GM12878 (cell line): Measurements from ENCODE around the gene RAB3C. TPM values are rescaled to one million over a fixed set of nuclear protein-coding genes. Genes with fewer than 3 reads are reported as not detected.

Source experiments
- ATAC-seq: fragments of 200-7000 bp; cut with Tn5 transposase; 3 replicates; pipeline ENCODE4 v1.9.1; 2020; ENCODE audit warnings: mild to moderate bottlenecking, moderate library complexity
- BruUV-seq: library from RNA; stranded (reverse); fragments of 400-500 nt; replicated peaks from 2 replicates; lab custom pipeline; 2021; lab: Mats Ljungman, UMichigan
- CTCF ChIA-PET: fragments of 300-600 bp; sonication (Branson Sonifier 250); formaldehyde crosslinking; extraction: SDS; loops from one replicate; lab custom pipeline; 2021; ENCODE audit warnings: inconsistent platforms; lab: Yijun Ruan, JAX
- POLR2A ChIA-PET: fragments of 350-600 bp; formaldehyde crosslinking; extraction: SDS; loops from one replicate; lab custom pipeline; 2021; ENCODE audit warnings: inconsistent platforms; lab: Charles Lee
- RAD21 ChIA-PET: fragments of 300-600 bp; sonication (Branson Sonifier 250); formaldehyde crosslinking; loops from one replicate; lab custom pipeline; 2023; ENCODE audit warnings: antibody characterized with exemption; ENCODE audit not compliant: unreplicated experiment; lab: Charles Lee
- SMC1A ChIA-PET: fragments of 300-600 bp; sonication (Branson Sonifier 250); formaldehyde crosslinking; loops from one replicate; lab custom pipeline; 2023; ENCODE audit not compliant: unreplicated experiment, uncharacterized antibody; lab: Charles Lee
- DNase-seq: peaks from one replicate; pipeline ENCODE4 v3.0.0-alpha.2; 2011; ENCODE audit warnings: low read depth, low spot score
- FAIRE-seq: peaks from 3 replicates; lab custom pipeline; 2011; peaks lifted over from hg19 to GRCh38; lab: Jason Lieb, UNC
- H2AFZ ChIP-seq: 2 replicates; pipeline ENCODE4 v1.6.0; 2011; ENCODE audit warnings: low read depth, low read length, control low read depth; ENCODE audit not compliant: control insufficient read depth
- H3K27ac ChIP-seq: 2 replicates; pipeline ENCODE4 v1.5.1; 2011; ENCODE audit warnings: control low read depth; ENCODE audit not compliant: control insufficient read depth, insufficient read depth
- H3K27me3 ChIP-seq, 2 experiments: replicated peaks in 1 of 2; 2 replicates each; pipeline versions ENCODE4 v1.6.0 to v1.6.1; 2011; ENCODE audit warnings: low read length in 1 of 2; ENCODE audit not compliant: control insufficient read depth in 2 of 2, insufficient read depth in 2 of 2
- H3K36me3 ChIP-seq, 2 experiments: 2 replicates each; pipeline ENCODE4 v1.5.1; 2011; ENCODE audit warnings: low read length in 1 of 2; ENCODE audit not compliant: control insufficient read depth in 2 of 2, insufficient read depth in 2 of 2
- H3K4me1 ChIP-seq: 2 replicates; pipeline ENCODE4 v1.6.1; 2011; ENCODE audit warnings: mild to moderate bottlenecking, low read length, moderate library complexity, mixed read lengths; ENCODE audit not compliant: control insufficient read depth, insufficient read depth
- H3K4me2 ChIP-seq: 2 replicates; pipeline ENCODE4 v1.6.0; 2011; ENCODE audit warnings: control low read depth; ENCODE audit not compliant: control insufficient read depth, insufficient read depth
- H3K4me3 ChIP-seq: fragments of 200-600 bp; sonication (generic); 2 replicates; pipeline ENCODE4 v1.5.1; 2016
- H3K79me2 ChIP-seq: 2 replicates; pipeline ENCODE4 v1.6.0; 2011; ENCODE audit warnings: low read length; ENCODE audit not compliant: control insufficient read depth, insufficient read depth
- H3K9ac ChIP-seq: 2 replicates; pipeline ENCODE4 v1.8.0; 2011; ENCODE audit warnings: low read length, control low read depth, mixed read lengths; ENCODE audit not compliant: control insufficient read depth, insufficient read depth
- H3K9me3 ChIP-seq: replicated peaks from 3 replicates; pipeline ENCODE4 v1.5.1; 2011; ENCODE audit warnings: mild to moderate bottlenecking, low read length; ENCODE audit not compliant: control insufficient read depth, insufficient read depth
- H4K20me1 ChIP-seq: 2 replicates; pipeline ENCODE4 v1.6.0; 2011; ENCODE audit not compliant: control insufficient read depth, insufficient read depth
- ATF7 ChIP-seq: fragments of 450-650 bp; IDR thresholded peaks from 2 replicates; pipeline ENCODE4 v1.6.1; 2016; ENCODE audit warnings: low read depth, mild to moderate bottlenecking
- CBFB ChIP-seq: IDR thresholded peaks from 2 replicates; pipeline ENCODE4 v1.6.1; 2016; ENCODE audit warnings: antibody characterized with exemption, low read depth
- CREM ChIP-seq: IDR thresholded peaks from 2 replicates; pipeline ENCODE4 v1.6.1; 2014; ENCODE audit warnings: antibody characterized with exemption, low read depth
- GABPA ChIP-seq: IDR thresholded peaks from 2 replicates; pipeline ENCODE4 v1.6.1; 2014; ENCODE audit warnings: antibody characterized with exemption, low read depth, mild to moderate bottlenecking, inconsistent platforms
- KAT2A ChIP-seq: conservative IDR thresholded peaks from 2 replicates; pipeline ENCODE4 v1.6.1; 2011; ENCODE audit warnings: low read depth, low read length; ENCODE audit not compliant: control insufficient read depth
- KDM1A ChIP-seq: fragments of 200-600 bp; sonication (generic); IDR thresholded peaks from 2 replicates; pipeline ENCODE4 v1.6.1; 2016; ENCODE audit warnings: borderline replicate concordance
- MEF2A ChIP-seq: IDR thresholded peaks from 2 replicates; pipeline ENCODE4 v1.6.1; 2011; ENCODE audit warnings: low read depth, mild to moderate bottlenecking, low read length, moderate library complexity; ENCODE audit not compliant: insufficient read depth
- NR2C2 ChIP-seq: IDR thresholded peaks from 2 replicates; pipeline ENCODE4 v1.6.1; 2011; ENCODE audit warnings: borderline replicate concordance, low read depth; ENCODE audit not compliant: control insufficient read depth, insufficient read length
- PML ChIP-seq: IDR thresholded peaks from 2 replicates; pipeline ENCODE4 v1.6.1; 2012; ENCODE audit warnings: low read length, inconsistent platforms
- RFX5 ChIP-seq: IDR thresholded peaks from 2 replicates; pipeline ENCODE4 v1.6.1; 2011; ENCODE audit warnings: low read depth, low read length, improper control_type of control experiment
- YBX1 ChIP-seq: fragments of 450-650 bp; IDR thresholded peaks from 2 replicates; pipeline ENCODE4 v1.6.1; 2016; ENCODE audit warnings: antibody characterized with exemption
- WGBS: methylation state at CpG from one replicate; pipeline ENCODE4 v1.1.6; 2016; ENCODE audit warnings: low lambda C conversion rate; ENCODE audit not compliant: insufficient replicate concordance, insufficient coverage; ENCODE audit errors: missing lambda C conversion rate; 5-methylcytosine and 5-hydroxymethylcytosine counted together
- in situ Hi-C: fragments of 300-500 bp; cut with MboI; formaldehyde crosslinking; loops from 9 replicates; pipeline ENCODE4 v1.14.3; 2018; ENCODE audit warnings: mixed read lengths
- intact Hi-C: fragments of 100-400 bp; cut with micrococcal nuclease; formaldehyde crosslinking; loops from one replicate; pipeline ENCODE4 v1.14.2; 2022; ENCODE audit not compliant: unreplicated experiment
- polyA plus RNA-seq, 11 experiments: library from polyadenylated mRNA; depleted of rRNA in 4 of 11; unstranded in 6 of 11; stranded (reverse) in 5 of 11; fragments of >200 nt; fragmentation: Nextera tagmentation in 4 of 11; fragmentation: Illumina TruSeq in 1 of 11; extraction: Ambion mirVana in 4 of 11; extraction: Trizol in 1 of 11; gene quantifications; 1 replicate in 1 of 11; 2 replicates in 10 of 11; pipeline versions ENCODE4 v1.2.1 to v1.2.3, GENCODE V29; 2011 to 2016; ENCODE audit warnings: inconsistent platforms in 2 of 11, missing spikeins in 2 of 11, low read depth in 1 of 11
- total RNA-seq, 4 experiments: library from RNA; depleted of rRNA in 3 of 4; stranded (reverse); fragments of >200 nt in 3 of 4; fragmentation: Illumina TruSeq in 1 of 4; extraction: Trizol in 1 of 4; gene quantifications; 2 replicates each; pipeline versions ENCODE4 v1.2.1 to v1.2.3, GENCODE V29; 2013 to 2021
- TF ChIP-seq, protein P1 (sequence below): fragments of 450-650 bp; IDR thresholded peaks from 2 replicates; pipeline ENCODE4 v1.6.1; 2014; ENCODE audit warnings: mild to moderate bottlenecking
- TF ChIP-seq, protein P2 (sequence below): fragments of 450-650 bp; IDR thresholded peaks from 2 replicates; pipeline ENCODE4 v1.6.1; 2016; ENCODE audit warnings: mild to moderate bottlenecking
- TF ChIP-seq, protein P3 (sequence below): IDR thresholded peaks from 2 replicates; pipeline ENCODE4 v1.6.1; 2011; ENCODE audit warnings: borderline replicate concordance, low read depth, mild to moderate bottlenecking, moderate library complexity, low read length; ENCODE audit not compliant: insufficient read depth, poor library complexity, severe bottlenecking

Gene RAB3C
- total and polyA plus RNA-seq, 10 of the 15 experiments (the other 5 are each of a cell fraction or from before 2014, with no cell fraction given): not detected

DNA sequence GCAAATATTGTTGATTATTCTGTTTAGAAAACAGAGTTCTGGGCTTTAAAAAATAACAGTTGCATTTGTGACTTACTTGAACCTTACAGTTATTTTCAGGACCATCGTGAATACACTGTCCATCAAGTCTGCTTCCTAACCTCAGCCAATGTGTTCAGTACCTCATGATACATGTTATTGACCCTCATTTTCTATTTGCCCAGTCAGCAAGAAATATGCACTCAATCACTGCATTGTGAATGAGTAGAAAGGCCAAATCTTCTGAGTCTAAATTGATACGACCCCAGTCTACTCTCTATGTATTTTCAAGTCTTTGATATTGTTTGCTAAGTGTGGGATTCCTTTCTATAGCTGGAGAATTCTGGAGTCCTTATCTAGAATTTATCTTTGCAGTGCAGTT is 156.2 kb downstream of the RAB3C start:
- in situ Hi-C loops (no loop called here), intact Hi-C loops (no loop called here)
- Histone ChIP-seq H3K79me2 (no peaks in the 10 kb centered on the region), H3K27me3 (no peaks in the 10 kb centered on the region), H3K4me1 (no peaks in the 10 kb centered on the region), H3K4me3 (no peak overlapping the region), H3K9me3 (no peaks in the 10 kb centered on the region), H4K20me1 (no peaks in the 10 kb centered on the region), H3K27ac (no peak overlapping the region), H2AFZ (no peak overlapping the region), H3K36me3 (no peaks in the 10 kb centered on the region), H3K9ac (no peak overlapping the region), H3K4me2 (no peak overlapping the region)
- POLR2A ChIA-PET: no interaction called here
- no TSS peak for BruUV-seq
- DNase-seq (no peak), FAIRE-seq (no peak), ATAC-seq (no peak)
- SMC1A ChIA-PET: interaction anchor here (1.8 kb wide), 1 partner anchor 14 kb away, joined by 7 read pairs; no protein-coding TSS in a partner anchor
- RAD21 ChIA-PET: interaction anchor here (1.0 to 1.8 kb wide), 2 partner anchors 55 to 110 kb away, joined by 3 to 7 read pairs; no protein-coding TSS in a partner anchor
- TF ChIP-seq, protein P1, sequence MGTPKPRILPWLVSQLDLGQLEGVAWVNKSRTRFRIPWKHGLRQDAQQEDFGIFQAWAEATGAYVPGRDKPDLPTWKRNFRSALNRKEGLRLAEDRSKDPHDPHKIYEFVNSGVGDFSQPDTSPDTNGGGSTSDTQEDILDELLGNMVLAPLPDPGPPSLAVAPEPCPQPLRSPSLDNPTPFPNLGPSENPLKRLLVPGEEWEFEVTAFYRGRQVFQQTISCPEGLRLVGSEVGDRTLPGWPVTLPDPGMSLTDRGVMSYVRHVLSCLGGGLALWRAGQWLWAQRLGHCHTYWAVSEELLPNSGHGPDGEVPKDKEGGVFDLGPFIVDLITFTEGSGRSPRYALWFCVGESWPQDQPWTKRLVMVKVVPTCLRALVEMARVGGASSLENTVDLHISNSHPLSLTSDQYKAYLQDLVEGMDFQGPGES: no peak
- TF ChIP-seq MEF2A (no peak), CREM (no peak), CBFB (no peak), PML (no peak), ATF7 (no peak), KAT2A (no peak)
- 7% methylated on average over 2 of the region's 2 CpGs for WGBS
- CTCF ChIA-PET: no interaction called here

DNA sequence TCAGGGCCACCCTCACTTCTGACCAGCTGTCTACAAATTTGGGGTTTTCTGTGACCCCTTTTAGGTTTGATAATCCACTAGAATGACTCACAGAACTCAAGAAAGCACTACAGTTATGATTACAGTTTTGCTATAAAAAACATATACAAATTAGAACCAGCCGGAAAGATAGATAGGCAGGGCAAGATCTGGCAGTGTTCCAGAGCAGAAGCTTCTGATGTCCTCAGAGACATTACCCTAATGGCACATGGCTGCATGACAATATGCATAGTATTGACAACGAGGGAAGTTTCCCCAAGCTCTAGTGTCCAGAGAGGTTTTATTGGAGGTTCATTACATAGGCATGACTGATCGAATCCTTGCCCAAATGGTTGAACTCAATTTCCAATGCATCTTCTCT is 158.1 kb downstream of the RAB3C start:
- ChIA-PET POLR2A (no interaction called here), SMC1A (interaction anchor here (0.6 kb wide), 1 partner anchor 130 kb away, joined by 3 read pairs; no protein-coding TSS in a partner anchor), CTCF (interaction anchor here (0.9 kb wide), 1 partner anchor 10 kb away, joined by 3 read pairs; no protein-coding TSS in a partner anchor), RAD21 (no interaction called here)
- no peaks in the 10 kb centered on the region for H3K36me3 ChIP-seq
- no peaks in the 10 kb centered on the region for H3K9me3 ChIP-seq
- no peaks in the 10 kb centered on the region for H3K79me2 ChIP-seq
- H3K9ac ChIP-seq: no peak overlapping the region
- no peaks in the 10 kb centered on the region for H3K27me3 ChIP-seq
- no peak overlapping the region for H2AFZ ChIP-seq
- no peak overlapping the region for H3K4me3 ChIP-seq
- H3K27ac ChIP-seq: no peak overlapping the region
- in situ Hi-C loops: no loop called here
- intact Hi-C loops: no loop called here
- no peak for FAIRE-seq
- BruUV-seq: no TSS peak
- no peak for DNase-seq
- no peak overlapping the region for H3K4me2 ChIP-seq
- no peaks in the 10 kb centered on the region for H3K4me1 ChIP-seq
- H4K20me1 ChIP-seq: no peaks in the 10 kb centered on the region
- 47% methylated on average over 3 of the region's 3 CpGs for WGBS
- no peak for ATAC-seq
- TF ChIP-seq GABPA: no peak
- no peak for TF ChIP-seq YBX1
- TF ChIP-seq, protein P2, sequence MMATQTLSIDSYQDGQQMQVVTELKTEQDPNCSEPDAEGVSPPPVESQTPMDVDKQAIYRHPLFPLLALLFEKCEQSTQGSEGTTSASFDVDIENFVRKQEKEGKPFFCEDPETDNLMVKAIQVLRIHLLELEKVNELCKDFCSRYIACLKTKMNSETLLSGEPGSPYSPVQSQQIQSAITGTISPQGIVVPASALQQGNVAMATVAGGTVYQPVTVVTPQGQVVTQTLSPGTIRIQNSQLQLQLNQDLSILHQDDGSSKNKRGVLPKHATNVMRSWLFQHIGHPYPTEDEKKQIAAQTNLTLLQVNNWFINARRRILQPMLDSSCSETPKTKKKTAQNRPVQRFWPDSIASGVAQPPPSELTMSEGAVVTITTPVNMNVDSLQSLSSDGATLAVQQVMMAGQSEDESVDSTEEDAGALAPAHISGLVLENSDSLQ: no peak
- no peak for TF ChIP-seq KDM1A
- TF ChIP-seq NR2C2: no peak
- no peak for TF ChIP-seq RFX5
- TF ChIP-seq, protein P3, sequence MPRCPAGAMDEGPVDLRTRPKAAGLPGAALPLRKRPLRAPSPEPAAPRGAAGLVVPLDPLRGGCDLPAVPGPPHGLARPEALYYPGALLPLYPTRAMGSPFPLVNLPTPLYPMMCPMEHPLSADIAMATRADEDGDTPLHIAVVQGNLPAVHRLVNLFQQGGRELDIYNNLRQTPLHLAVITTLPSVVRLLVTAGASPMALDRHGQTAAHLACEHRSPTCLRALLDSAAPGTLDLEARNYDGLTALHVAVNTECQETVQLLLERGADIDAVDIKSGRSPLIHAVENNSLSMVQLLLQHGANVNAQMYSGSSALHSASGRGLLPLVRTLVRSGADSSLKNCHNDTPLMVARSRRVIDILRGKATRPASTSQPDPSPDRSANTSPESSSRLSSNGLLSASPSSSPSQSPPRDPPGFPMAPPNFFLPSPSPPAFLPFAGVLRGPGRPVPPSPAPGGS: no peak
- TF ChIP-seq, protein P1: no peak
